HG02623 (cell line): ENCODE measurements around the gene CCDC102A.

ENCODE experiments used
- ATAC-seq: cut with Tn5 transposase; IDR thresholded peaks from one replicate; pipeline ENCODE4 v1.9.1; 2021; ENCODE audit warnings: moderate library complexity; ENCODE audit not compliant: unreplicated experiment

CCDC102A gene

GRCh38 chr16:57538235-57538721 is 1.9 kb upstream of the CCDC102A start:
- ATAC-seq: no peak

- no peak for ATAC-seq
Measured at GRCh38 chr16:57537581-57538234, 1.3 kb upstream of the CCDC102A start.

- no peak for ATAC-seq
Measured at GRCh38 chr16:57537194-57537505, 779 bp upstream of the CCDC102A start.

GRCh38 chr16:57535680-57536305 is 578 bp downstream of the CCDC102A start:
- peak; percentile 68 for ATAC-seq

GRCh38 chr16:57534881-57535658 is 1.3 kb downstream of the CCDC102A start:
- no peak for ATAC-seq

- no peak for ATAC-seq
Measured at GRCh38 chr16:57534337-57534880, 2.0 kb downstream of the CCDC102A start.

- no peak for ATAC-seq
Measured at GRCh38 chr16:57533431-57534336, 2.7 kb downstream of the CCDC102A start.

- no peak for ATAC-seq
Measured at GRCh38 chr16:57532266-57532625, 4.1 kb downstream of the CCDC102A start.

- ATAC-seq: no peak
Measured at GRCh38 chr16:57531635-57532265, 4.6 kb downstream of the CCDC102A start.

- no peak for ATAC-seq
Measured at GRCh38 chr16:57531253-57531575, 5.2 kb downstream of the CCDC102A start.

GRCh38 chr16:57530522-57531252 is 5.7 kb downstream of the CCDC102A start:
- no peak for ATAC-seq

GRCh38 chr16:57530104-57530521 is 6.3 kb downstream of the CCDC102A start:
- ATAC-seq: peak; percentile 63

- ATAC-seq: no peak
Measured at GRCh38 chr16:57529391-57530103, 6.8 kb downstream of the CCDC102A start.

- no peak for ATAC-seq
Measured at GRCh38 chr16:57528499-57529390, 7.6 kb downstream of the CCDC102A start.

GRCh38 chr16:57527610-57528360 is 8.6 kb downstream of the CCDC102A start:
- no peak for ATAC-seq

- ATAC-seq: no peak
Measured at GRCh38 chr16:57527027-57527426, 9.3 kb downstream of the CCDC102A start.

- ATAC-seq: no peak
Measured at GRCh38 chr16:57526498-57526897, 9.9 kb downstream of the CCDC102A start.
